AG10803 (cell line): ENCODE measurements around the gene ZC3H7A.

ENCODE experiments used
- DNase-seq: peaks from one replicate; pipeline ENCODE4 v3.0.0; 2010; ENCODE audit warnings: low read depth
- H3K4me3 ChIP-seq: 2 replicates; pipeline ENCODE4 v1.5.1; 2011; ENCODE audit warnings: mild to moderate bottlenecking, low read length, control low read depth
- CTCF ChIP-seq: conservative IDR thresholded peaks from 2 replicates; pipeline ENCODE4 v1.5.1; 2011; ENCODE audit warnings: mild to moderate bottlenecking, low read length, control low read depth, inconsistent platforms

Gene ZC3H7A

DNA sequence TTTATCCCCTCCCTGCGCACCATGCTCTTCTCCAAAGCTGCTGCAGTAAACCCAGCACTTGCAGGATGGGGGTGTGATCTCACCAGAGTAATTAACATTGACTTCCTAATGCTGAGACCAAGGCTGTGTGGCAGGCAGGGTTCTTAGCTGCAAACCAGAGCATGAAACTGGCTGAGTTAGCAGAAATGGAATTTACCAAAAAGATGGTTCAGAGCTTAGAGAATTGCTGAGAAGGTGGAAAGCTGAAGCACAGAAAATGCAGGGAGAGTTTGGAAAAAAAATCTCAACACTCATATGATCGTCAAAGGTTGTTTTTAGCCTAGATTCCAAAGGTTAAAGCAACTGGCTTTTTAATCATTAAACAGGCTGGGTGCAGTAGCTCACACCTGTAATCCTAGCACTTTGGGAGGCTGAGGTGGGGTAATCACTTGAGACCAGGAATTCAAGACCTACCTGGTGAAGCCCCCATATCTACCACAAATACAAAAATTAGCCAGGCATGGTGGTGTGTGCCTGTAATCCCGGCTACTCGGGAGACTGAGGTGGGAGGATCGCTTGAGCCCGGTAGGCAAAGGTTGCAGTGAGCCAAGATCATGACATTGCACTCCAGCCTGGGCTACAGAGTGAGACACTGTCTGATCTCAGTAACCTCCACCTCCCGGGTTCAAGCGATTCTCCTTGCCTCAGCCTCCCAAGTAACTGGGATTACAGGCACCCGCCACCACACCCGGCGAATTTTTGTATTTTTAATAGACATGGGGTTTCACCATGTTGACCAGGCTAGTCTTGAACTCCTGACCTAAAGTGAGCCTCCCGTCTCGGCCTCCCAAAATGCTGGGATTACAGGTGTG, 48.4 kb downstream of the ZC3H7A start:
- no peak for TF ChIP-seq CTCF
- H3K4me3 ChIP-seq = no peak overlapping the region
- DNase-seq = no peak

DNA sequence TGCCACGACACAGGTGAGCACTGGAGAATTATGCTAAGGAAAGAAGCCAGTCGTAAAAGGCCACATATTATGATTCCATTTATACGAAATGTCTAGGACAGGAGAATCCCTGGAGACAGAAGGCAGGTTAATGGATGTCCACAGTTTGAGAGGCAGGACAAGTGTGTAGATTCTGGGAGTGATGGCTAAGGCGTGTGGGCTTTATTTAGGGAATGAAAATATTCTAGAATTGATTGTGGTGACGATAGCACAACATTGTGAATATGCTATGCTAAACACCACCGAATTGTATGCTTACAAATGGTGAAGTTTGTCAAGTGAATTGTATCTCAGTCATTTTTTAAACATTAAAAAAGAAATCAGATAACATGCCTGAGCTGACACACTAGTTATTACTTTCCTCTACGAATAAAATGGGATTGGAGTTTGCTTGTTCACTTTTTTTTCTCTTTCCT, 49.1 kb downstream of the ZC3H7A start:
- no peak for DNase-seq
- no peak overlapping the region for H3K4me3 ChIP-seq
- TF ChIP-seq CTCF = no peak

- no peak for TF ChIP-seq CTCF
- no peak for DNase-seq
- no peak overlapping the region for H3K4me3 ChIP-seq
These were observed 53.0 kb downstream of the ZC3H7A start for GRCh38 chr16:11744075-11744470.

- no peak for TF ChIP-seq CTCF
- H3K4me3 ChIP-seq = peak overlapping the region; percentile 59
- peak; percentile 74 for DNase-seq
These were observed 53.6 kb downstream of the ZC3H7A start for GRCh38 chr16:11743308-11744074.

DNA sequence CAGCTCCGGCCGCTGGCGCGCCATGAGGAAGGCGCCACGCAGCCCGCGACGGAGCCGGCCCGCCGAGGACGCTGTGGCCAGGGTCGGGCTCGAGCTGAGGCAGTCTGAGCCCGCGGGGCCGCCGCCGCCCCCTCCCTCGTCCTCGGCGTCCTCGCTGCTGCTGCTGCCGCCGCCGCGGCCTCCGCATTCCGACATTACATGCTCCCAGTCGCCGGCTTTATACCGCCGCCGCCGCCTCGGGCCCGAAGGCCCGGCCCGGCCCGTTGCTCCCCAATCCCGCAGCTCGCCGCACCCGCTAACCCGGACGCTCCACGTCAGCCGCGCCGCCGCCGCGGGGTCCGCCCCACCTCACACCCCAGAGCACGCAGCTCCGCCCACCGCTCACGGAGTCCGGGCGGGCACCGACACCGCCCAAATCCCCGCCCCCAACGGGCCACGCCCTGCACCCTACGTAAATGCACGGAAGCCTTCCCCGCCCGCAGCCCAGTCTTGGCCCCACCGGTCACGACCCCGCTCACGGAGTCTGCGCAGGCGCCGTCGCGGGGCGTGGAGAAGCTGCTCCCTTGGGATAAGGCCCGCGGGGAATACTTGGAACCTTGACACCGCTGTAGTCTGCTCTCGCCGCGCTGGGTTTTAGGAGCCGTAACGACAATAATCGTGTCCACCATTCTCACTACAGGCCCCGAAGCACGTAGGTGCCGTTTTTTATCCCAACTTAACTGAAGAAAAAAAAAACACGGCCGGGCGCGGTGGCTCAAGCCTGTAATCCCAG, 54.3 kb downstream of the ZC3H7A start, which contains the start of gene TXNDC11:
Gene TXNDC11, minus strand, starts transcription at position 322 of the 772 bp plus-strand sequence. Its CDS starts 127 bp downstream, at position 195.
- TF ChIP-seq CTCF = no peak
- H3K4me3 ChIP-seq = peak within 1 kb of the TSS; percentile 89
- DNase-seq = peak; percentile 99

DNA sequence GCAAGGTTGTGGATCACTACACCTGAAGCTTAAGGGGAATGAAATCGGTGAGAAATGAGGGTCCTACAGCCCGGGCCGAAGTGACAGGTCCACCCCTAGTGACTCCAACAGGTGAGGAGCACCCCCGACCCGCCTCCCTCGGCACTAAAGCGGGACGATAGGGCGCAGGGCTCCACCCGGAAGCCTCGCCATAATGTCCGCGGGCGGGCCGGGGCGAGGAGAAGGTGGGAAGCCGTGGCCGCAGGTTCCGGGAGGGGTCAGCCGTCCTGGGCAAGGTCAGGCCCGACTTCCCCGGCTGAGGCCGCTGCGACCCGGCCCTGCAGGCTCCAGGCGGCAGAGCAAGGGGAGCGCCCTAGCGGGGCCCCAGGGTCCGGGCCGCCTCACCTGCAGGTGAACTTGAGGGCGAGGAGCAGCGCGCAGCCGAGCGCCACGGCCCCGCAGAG, 54.9 kb downstream of the ZC3H7A start:
- TF ChIP-seq CTCF = no peak
- DNase-seq = no peak
- peak overlapping the region; percentile 89 for H3K4me3 ChIP-seq
